SU-DHL-6 (cell line): Measurements from ENCODE around the gene DOCK9.

Experiments used
- H2AFZ ChIP-seq: fragments of 200-600 bp; sonication (generic); 2 replicates; pipeline ENCODE4 v1.6.1; 2014; ENCODE audit warnings: low read depth, mild to moderate bottlenecking, moderate library complexity, mixed read lengths, antibody characterized with exemption, low read length; ENCODE audit not compliant: severe bottlenecking
- H3F3A ChIP-seq: fragments of 200-600 bp; shearing (Covaris generic); 2 replicates; pipeline ENCODE4 v1.6.0; 2016; ENCODE audit warnings: antibody characterized with exemption, mild to moderate bottlenecking; ENCODE audit not compliant: insufficient read depth
- H3K27ac ChIP-seq: fragments of 200-600 bp; sonication (generic); 2 replicates; pipeline ENCODE4 v1.5.1; 2016; ENCODE audit warnings: low read depth, mild to moderate bottlenecking, low read length, moderate library complexity, mixed read lengths
- H3K27me3 ChIP-seq: fragments of 200-600 bp; sonication (generic), shearing (Covaris generic); 2 replicates; pipeline ENCODE4 v1.6.0; 2014; ENCODE audit warnings: mild to moderate bottlenecking, low read length
- H3K36me3 ChIP-seq: fragments of 200-600 bp; sonication (generic); 2 replicates; pipeline ENCODE4 v1.6.1; 2014; ENCODE audit warnings: mild to moderate bottlenecking, low read length, mixed read lengths
- H3K4me2 ChIP-seq: fragments of 300-600, 200-600 bp; shearing (Covaris generic), sonication (generic); 2 replicates; pipeline ENCODE4 v1.6.0; 2014; ENCODE audit warnings: low read length, low read depth, mild to moderate bottlenecking; ENCODE audit not compliant: poor library complexity, severe bottlenecking
- H3K4me3 ChIP-seq: fragments of 200-600 bp; sonication (generic); 2 replicates; pipeline ENCODE4 v1.5.1; 2014; ENCODE audit warnings: antibody characterized with exemption, low read length, mild to moderate bottlenecking, mixed read lengths; ENCODE audit not compliant: insufficient read depth, poor library complexity, severe bottlenecking
- H3K79me2 ChIP-seq: fragments of 200-600 bp; sonication (generic); 2 replicates; pipeline ENCODE4 v1.6.1; 2014; ENCODE audit warnings: mild to moderate bottlenecking, low read length, moderate library complexity; ENCODE audit not compliant: insufficient read depth
- H3K9ac ChIP-seq: fragments of 200-600 bp; sonication (generic); 2 replicates; pipeline ENCODE4 v1.7.0; 2014; ENCODE audit warnings: mild to moderate bottlenecking, low read length
- H3K9me2 ChIP-seq: fragments of 200-600 bp; sonication (generic); replicated peaks from 2 replicates; pipeline ENCODE4 v1.6.1; 2014; ENCODE audit warnings: low read length; ENCODE audit not compliant: insufficient read depth
- H3K9me3 ChIP-seq: fragments of 200-600 bp; sonication (generic); 2 replicates; pipeline ENCODE4 v1.6.1; 2014; ENCODE audit warnings: low read length, mixed read lengths; ENCODE audit not compliant: insufficient read depth
- H4K20me1 ChIP-seq: fragments of 200-600 bp; sonication (generic); 2 replicates; pipeline ENCODE4 v1.6.1; 2014; ENCODE audit warnings: low read depth, mild to moderate bottlenecking, antibody characterized with exemption, low read length, moderate library complexity, mixed read lengths
- EZH2phosphoT487 ChIP-seq: fragments of 200-600 bp; sonication (generic), shearing (Covaris generic); conservative IDR thresholded peaks from 2 replicates; pipeline ENCODE4 v1.6.1; 2018; ENCODE audit warnings: mild to moderate bottlenecking, antibody characterized with exemption, low read length, moderate library complexity, mixed read lengths
- TF ChIP-seq, protein P1 (sequence below): fragments of 200-600 bp; sonication (generic); IDR thresholded peaks from one replicate; pipeline ENCODE4 v1.5.1; 2017; ENCODE audit warnings: antibody characterized with exemption, mild to moderate bottlenecking, low read length, moderate library complexity; ENCODE audit not compliant: insufficient read depth, poor library complexity, severe bottlenecking

DOCK9 gene

DNA sequence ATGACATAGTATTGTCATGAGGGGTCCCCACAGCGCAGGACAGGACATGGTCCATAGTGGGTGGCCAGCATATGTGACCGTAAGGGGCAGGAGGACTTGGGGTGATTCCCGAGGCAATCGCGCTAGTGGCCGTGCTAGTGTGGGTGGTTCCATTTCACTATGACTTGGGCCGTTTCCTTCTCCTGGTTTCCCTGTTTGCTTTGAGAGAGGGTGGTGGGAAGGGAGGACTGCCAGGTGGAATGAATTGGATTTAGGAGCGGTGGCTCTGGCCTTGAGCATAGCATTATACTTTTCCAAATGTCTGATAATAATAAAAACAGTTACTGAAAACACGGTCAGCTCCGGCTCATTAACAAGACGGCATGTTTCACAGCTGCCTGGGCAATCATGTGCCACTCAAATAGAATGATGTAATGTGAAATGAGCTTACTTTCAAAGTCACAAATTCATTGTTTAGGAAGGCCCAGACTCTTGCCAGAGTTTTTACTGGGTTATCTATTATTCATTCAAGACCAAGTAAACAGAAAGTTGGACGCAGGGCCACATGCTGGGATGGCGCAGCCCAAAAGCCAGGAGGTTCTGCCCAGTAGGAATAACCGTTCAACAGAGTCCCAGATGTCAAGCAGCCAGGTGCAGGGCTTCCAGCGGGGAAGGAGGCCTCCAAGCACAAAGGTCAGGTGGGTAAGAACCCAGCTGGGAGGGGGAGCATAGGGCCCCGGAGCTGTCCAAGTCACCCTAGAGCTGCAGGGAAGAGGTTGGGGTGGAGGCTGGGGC is 205.8 kb downstream of the DOCK9 start:
- H3K27ac ChIP-seq: no peak overlapping the region

DNA sequence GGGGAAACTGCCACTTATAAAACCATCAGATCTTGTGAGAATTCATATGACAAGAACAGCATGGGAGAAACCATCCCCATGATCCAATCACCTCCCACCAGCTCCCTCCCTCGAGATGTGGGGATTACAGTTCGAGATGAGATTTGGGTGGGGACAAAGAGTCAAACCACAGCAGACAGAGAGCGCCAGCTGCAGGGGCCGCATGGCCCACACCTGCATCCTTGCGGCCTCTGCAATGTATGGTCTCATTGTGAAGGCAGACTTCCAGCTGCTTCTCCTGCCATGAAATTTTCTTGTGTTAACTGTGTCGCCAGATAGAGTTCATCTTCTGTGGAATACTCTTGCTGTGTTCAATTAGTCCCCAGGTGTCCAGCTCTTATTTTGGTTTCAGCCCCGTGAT is 208.1 kb downstream of the DOCK9 start:
- Histone ChIP-seq H3F3A (no peaks in the 10 kb centered on the region), H3K9ac (no peak overlapping the region), H3K79me2 (no peaks in the 10 kb centered on the region), H4K20me1 (no peaks in the 10 kb centered on the region), H2AFZ (no peak overlapping the region), H3K27me3 (no peaks in the 10 kb centered on the region), H3K4me3 (no peak overlapping the region), H3K4me2 (no peak overlapping the region), H3K9me2 (no peaks in the 10 kb centered on the region), H3K9me3 (no peaks in the 10 kb centered on the region), H3K27ac (no peak overlapping the region), H3K36me3 (no peaks in the 10 kb centered on the region)
- no peak for TF ChIP-seq EZH2phosphoT487
- TF ChIP-seq, protein P1, sequence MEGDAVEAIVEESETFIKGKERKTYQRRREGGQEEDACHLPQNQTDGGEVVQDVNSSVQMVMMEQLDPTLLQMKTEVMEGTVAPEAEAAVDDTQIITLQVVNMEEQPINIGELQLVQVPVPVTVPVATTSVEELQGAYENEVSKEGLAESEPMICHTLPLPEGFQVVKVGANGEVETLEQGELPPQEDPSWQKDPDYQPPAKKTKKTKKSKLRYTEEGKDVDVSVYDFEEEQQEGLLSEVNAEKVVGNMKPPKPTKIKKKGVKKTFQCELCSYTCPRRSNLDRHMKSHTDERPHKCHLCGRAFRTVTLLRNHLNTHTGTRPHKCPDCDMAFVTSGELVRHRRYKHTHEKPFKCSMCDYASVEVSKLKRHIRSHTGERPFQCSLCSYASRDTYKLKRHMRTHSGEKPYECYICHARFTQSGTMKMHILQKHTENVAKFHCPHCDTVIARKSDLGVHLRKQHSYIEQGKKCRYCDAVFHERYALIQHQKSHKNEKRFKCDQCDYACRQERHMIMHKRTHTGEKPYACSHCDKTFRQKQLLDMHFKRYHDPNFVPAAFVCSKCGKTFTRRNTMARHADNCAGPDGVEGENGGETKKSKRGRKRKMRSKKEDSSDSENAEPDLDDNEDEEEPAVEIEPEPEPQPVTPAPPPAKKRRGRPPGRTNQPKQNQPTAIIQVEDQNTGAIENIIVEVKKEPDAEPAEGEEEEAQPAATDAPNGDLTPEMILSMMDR: no peak

More for the DNA sequence above, 205.8 kb downstream of the DOCK9 start:
- Histone ChIP-seq H3K79me2 (no peaks in the 10 kb centered on the region), H3F3A (no peaks in the 10 kb centered on the region), H3K9ac (no peak overlapping the region), H3K27me3 (no peaks in the 10 kb centered on the region), H3K36me3 (no peaks in the 10 kb centered on the region), H3K9me3 (no peaks in the 10 kb centered on the region), H3K9me2 (no peaks in the 10 kb centered on the region), H2AFZ (no peak overlapping the region), H4K20me1 (no peaks in the 10 kb centered on the region), H3K4me2 (no peak overlapping the region), H3K4me3 (no peak overlapping the region)
- TF ChIP-seq, protein P1: no peak
- no peak for TF ChIP-seq EZH2phosphoT487

DNA sequence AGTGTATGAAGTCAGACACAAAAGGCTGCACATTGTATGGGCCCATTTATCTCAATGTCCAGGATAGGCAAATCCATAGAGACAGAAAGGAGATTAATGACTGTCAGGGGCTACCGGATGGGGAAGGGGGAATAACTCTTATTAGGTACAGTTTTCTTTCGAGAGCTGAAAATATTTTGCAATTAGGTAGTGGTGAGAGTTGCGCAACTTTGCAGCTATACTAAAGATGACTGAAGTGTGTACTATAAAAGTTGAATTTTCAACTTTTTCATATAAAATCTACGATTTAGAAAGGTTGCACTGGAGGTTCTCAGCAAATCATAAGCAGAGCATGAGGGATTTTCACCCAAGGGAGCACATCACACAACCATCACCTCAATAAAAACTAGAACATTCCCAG is 209.3 kb downstream of the DOCK9 start:
- Histone ChIP-seq H3K36me3 (no peaks in the 10 kb centered on the region), H3K79me2 (no peaks in the 10 kb centered on the region), H3K4me2 (no peak overlapping the region), H3K9me3 (no peaks in the 10 kb centered on the region), H3K4me3 (no peak overlapping the region), H3F3A (no peaks in the 10 kb centered on the region), H3K9me2 (no peaks in the 10 kb centered on the region), H2AFZ (no peak overlapping the region), H3K27ac (no peak overlapping the region), H4K20me1 (no peaks in the 10 kb centered on the region), H3K27me3 (no peaks in the 10 kb centered on the region), H3K9ac (no peak overlapping the region)
- TF ChIP-seq, protein P1: no peak
- TF ChIP-seq EZH2phosphoT487: no peak
